HEK293T (cell line): ENCODE measurements around the gene REXO5.

Experiments used
- BHLHE40 ChIP-seq: fragments of 450-650 bp; IDR thresholded peaks from 2 replicates; pipeline ENCODE4 v1.6.1; 2016; ENCODE audit warnings: mild to moderate bottlenecking, moderate library complexity, borderline replicate concordance
- FOXK2 ChIP-seq: fragments of 450-650 bp; IDR thresholded peaks from 2 replicates; pipeline ENCODE4 v1.6.1; 2016; ENCODE audit warnings: mild to moderate bottlenecking
- HDGF ChIP-seq: fragments of 450-650 bp; IDR thresholded peaks from 2 replicates; pipeline ENCODE4 v1.6.1; 2017; ENCODE audit warnings: antibody characterized with exemption, borderline replicate concordance

- TF ChIP-seq HDGF (no peak), FOXK2 (no peak), BHLHE40 (no peak)
Measured at GRCh38 chr16:20879175-20880040, 73.1 kb downstream of the REXO5 start.
